Neural progenitor cell (in vitro differentiated cells): ENCODE data around the gene CARMIL1. TPM values are rescaled to one million over a fixed set of nuclear protein-coding genes. Genes with fewer than 3 reads are reported as not detected.

Experiments
- DNase-seq: peaks from one replicate; pipeline ENCODE4 v3.0.0-alpha.2; 2016; ENCODE audit warnings: low spot score
- H2AFZ ChIP-seq: fragments of 200-600 bp; sonication (generic); replicated peaks from 2 replicates; pipeline ENCODE4 v1.6.1; 2016; ENCODE audit warnings: antibody characterized with exemption
- H3F3A ChIP-seq: fragments of 200-600 bp; sonication (generic); 2 replicates; pipeline ENCODE4 v1.6.1; 2016; ENCODE audit warnings: antibody characterized with exemption, low read depth
- H3K27ac ChIP-seq: fragments of 200-600 bp; sonication (generic); 2 replicates; pipeline ENCODE4 v1.5.1; 2016; ENCODE audit warnings: mild to moderate bottlenecking
- H3K27me3 ChIP-seq: fragments of 200-600 bp; sonication (generic); 2 replicates; pipeline ENCODE4 v1.6.1; 2016; ENCODE audit warnings: mild to moderate bottlenecking, moderate library complexity
- H3K36me3 ChIP-seq: fragments of 200-600 bp; sonication (generic); 2 replicates; pipeline ENCODE4 v1.5.1; 2016
- H3K4me1 ChIP-seq: fragments of 200-600 bp; sonication (generic); 2 replicates; pipeline ENCODE4 v1.6.1; 2016; ENCODE audit warnings: mixed run types
- H3K4me2 ChIP-seq: fragments of 200-600 bp; sonication (generic); 2 replicates; pipeline ENCODE4 v1.6.1; 2016
- H3K4me3 ChIP-seq: fragments of 200-600 bp; sonication (generic); 2 replicates; pipeline ENCODE4 v1.5.1; 2016
- H3K79me2 ChIP-seq: fragments of 200-600 bp; sonication (generic); 2 replicates; pipeline ENCODE4 v1.6.1; 2016; ENCODE audit warnings: low read depth
- H3K9ac ChIP-seq: fragments of 200-600 bp; sonication (generic); 2 replicates; pipeline ENCODE4 v1.6.1; 2016
- H3K9me3 ChIP-seq: fragments of 200-600 bp; sonication (generic); 2 replicates; pipeline ENCODE4 v1.5.1; 2016; ENCODE audit warnings: low read depth
- H4K20me1 ChIP-seq: fragments of 200-600 bp; sonication (generic); 2 replicates; pipeline ENCODE4 v1.6.1; 2016; ENCODE audit warnings: low read depth
- H3K27ac Mint-ChIP-seq: 3 replicates; pipeline ENCODE4 v1.8.0; 2021; ENCODE audit warnings: mixed read lengths
- H3K27me3 Mint-ChIP-seq: 2 replicates; pipeline ENCODE4 v1.8.0; 2022; ENCODE audit warnings: low read depth, mild to moderate bottlenecking, inconsistent platforms, moderate library complexity, mixed read lengths; ENCODE audit not compliant: insufficient read depth
- H3K36me3 Mint-ChIP-seq: 3 replicates; pipeline ENCODE4 v1.8.0; 2021; ENCODE audit warnings: mixed read lengths
- H3K4me1 Mint-ChIP-seq: 3 replicates; pipeline ENCODE4 v1.8.0; 2021; ENCODE audit warnings: mixed read lengths
- H3K4me3 Mint-ChIP-seq: 3 replicates; pipeline ENCODE4 v1.8.0; 2021; ENCODE audit warnings: mild to moderate bottlenecking, moderate library complexity, mixed read lengths
- H3K9me3 Mint-ChIP-seq: 3 replicates; pipeline ENCODE4 v1.8.0; 2020; ENCODE audit warnings: mixed read lengths
- CTCF ChIP-seq: fragments of 200-600 bp; sonication (generic); IDR thresholded peaks from 2 replicates; pipeline ENCODE4 v1.5.1; 2017; ENCODE audit warnings: antibody characterized with exemption, mild to moderate bottlenecking
- EZH2 ChIP-seq: fragments of 200-600 bp; sonication (generic); IDR thresholded peaks from 2 replicates; pipeline ENCODE4 v1.6.1; 2017; ENCODE audit warnings: antibody characterized with exemption, mild to moderate bottlenecking, moderate library complexity
- EZH2phosphoT487 ChIP-seq: fragments of 200-600 bp; sonication (generic); IDR thresholded peaks from 2 replicates; pipeline ENCODE4 v1.6.1; 2017; ENCODE audit warnings: antibody characterized with exemption
- total RNA-seq: library from RNA; depleted of rRNA; stranded (reverse); fragments of >200 nt; gene quantifications from 2 replicates; pipeline ENCODE4 v1.2.3, GENCODE V29; 2015; ENCODE audit warnings: low replicate concordance

Gene CARMIL1
- total RNA-seq, 1 donor from 2014 or later: 13.3 TPM

GRCh38 chr6:25401711-25402110 is 122.5 kb downstream of the CARMIL1 start:
- peaks cover 18% of the 10 kb centered on the region for H3F3A ChIP-seq
- no peaks in the 10 kb centered on the region for H3K36me3 Mint-ChIP-seq
- H2AFZ ChIP-seq: no peak overlapping the region
- H3K4me2 ChIP-seq: no peak overlapping the region
- H4K20me1 ChIP-seq: no peaks in the 10 kb centered on the region
- no peaks in the 10 kb centered on the region for H3K79me2 ChIP-seq
- no peak overlapping the region for H3K4me3 Mint-ChIP-seq
- H3K9ac ChIP-seq: no peak overlapping the region
- no peaks in the 10 kb centered on the region for H3K36me3 ChIP-seq
- no peak for DNase-seq
- no peak overlapping the region for H3K27ac ChIP-seq
- H3K27me3 ChIP-seq: no peaks in the 10 kb centered on the region
- no peak overlapping the region for H3K4me3 ChIP-seq
- H3K4me1 ChIP-seq: peaks cover 21% of the 10 kb centered on the region
- H3K4me1 Mint-ChIP-seq: peaks cover 3% of the 10 kb centered on the region
- H3K27ac Mint-ChIP-seq: no peak overlapping the region
- no peaks in the 10 kb centered on the region for H3K9me3 Mint-ChIP-seq
- no peaks in the 10 kb centered on the region for H3K9me3 ChIP-seq
- TF ChIP-seq EZH2 (no peak), CTCF (no peak), EZH2phosphoT487 (no peak)
- H3K27me3 Mint-ChIP-seq: no peaks in the 10 kb centered on the region

- Histone ChIP-seq H3K9ac (no peak overlapping the region), H3K4me1 (peaks cover 17% of the 10 kb centered on the region), H3K36me3 (no peaks in the 10 kb centered on the region), H3K4me2 (no peak overlapping the region), H3K79me2 (no peaks in the 10 kb centered on the region), H3K27me3 (no peaks in the 10 kb centered on the region), H3K4me3 (no peak overlapping the region), H4K20me1 (no peaks in the 10 kb centered on the region), H2AFZ (no peak overlapping the region), H3F3A (peaks cover 13% of the 10 kb centered on the region), H3K27ac (no peak overlapping the region), H3K9me3 (no peaks in the 10 kb centered on the region)
- H3K36me3 Mint-ChIP-seq: no peaks in the 10 kb centered on the region
- H3K4me3 Mint-ChIP-seq: no peak overlapping the region
- no peak overlapping the region for H3K27ac Mint-ChIP-seq
- TF ChIP-seq EZH2: no peak
- TF ChIP-seq CTCF: no peak
- no peak for TF ChIP-seq EZH2phosphoT487
- H3K9me3 Mint-ChIP-seq: no peaks in the 10 kb centered on the region
- no peaks in the 10 kb centered on the region for H3K27me3 Mint-ChIP-seq
- peaks cover 3% of the 10 kb centered on the region for H3K4me1 Mint-ChIP-seq
- DNase-seq: no peak
Measured at GRCh38 chr6:25402125-25402524, 123.0 kb downstream of the CARMIL1 start.

- H2AFZ ChIP-seq: no peak overlapping the region
- H3F3A ChIP-seq: peaks cover 7% of the 10 kb centered on the region
- Mint-ChIP-seq H3K27me3 (peaks cover 2% of the 10 kb centered on the region), H3K4me1 (no peaks in the 10 kb centered on the region), H3K27ac (no peak overlapping the region), H3K4me3 (no peak overlapping the region), H3K36me3 (no peaks in the 10 kb centered on the region), H3K9me3 (no peaks in the 10 kb centered on the region)
- H4K20me1 ChIP-seq: no peaks in the 10 kb centered on the region
- TF ChIP-seq EZH2phosphoT487 (no peak), EZH2 (no peak), CTCF (no peak)
- no peaks in the 10 kb centered on the region for H3K27me3 ChIP-seq
- no peaks in the 10 kb centered on the region for H3K79me2 ChIP-seq
- no peak for DNase-seq
- no peaks in the 10 kb centered on the region for H3K9me3 ChIP-seq
- H3K4me2 ChIP-seq: no peak overlapping the region
- H3K4me3 ChIP-seq: no peak overlapping the region
- no peak overlapping the region for H3K27ac ChIP-seq
- H3K4me1 ChIP-seq: peaks cover 7% of the 10 kb centered on the region
- no peak overlapping the region for H3K9ac ChIP-seq
- H3K36me3 ChIP-seq: no peaks in the 10 kb centered on the region
Measured at GRCh38 chr6:25403150-25403549, 124.0 kb downstream of the CARMIL1 start.
